Transverse colon (tissue), 4 donors: ENCODE measurements around the gene MTRF1.

Experiments used
- POLR2AphosphoS5 ChIP-seq, 3 donors: sonication (generic); formaldehyde crosslinking; IDR thresholded peaks; one replicate each; pipeline ENCODE4 v1.6.1; 2016; ENCODE audit warnings: antibody characterized with exemption in 3 of 3
- TF ChIP-seq, protein P1 (sequence below), 5 experiments: fragments of 200-600 bp in 3 of 5; fragments of 450-650 bp in 2 of 5; sonication (generic) in 3 of 5; IDR thresholded peaks; 1 replicate in 2 of 5; 2 replicates in 3 of 5; pipeline ENCODE4 v1.5.1; 2016 to 2017; ENCODE audit warnings: antibody characterized with exemption in 5 of 5, inconsistent platforms in 3 of 5, mild to moderate bottlenecking in 2 of 5, moderate library complexity in 1 of 5

DNA sequence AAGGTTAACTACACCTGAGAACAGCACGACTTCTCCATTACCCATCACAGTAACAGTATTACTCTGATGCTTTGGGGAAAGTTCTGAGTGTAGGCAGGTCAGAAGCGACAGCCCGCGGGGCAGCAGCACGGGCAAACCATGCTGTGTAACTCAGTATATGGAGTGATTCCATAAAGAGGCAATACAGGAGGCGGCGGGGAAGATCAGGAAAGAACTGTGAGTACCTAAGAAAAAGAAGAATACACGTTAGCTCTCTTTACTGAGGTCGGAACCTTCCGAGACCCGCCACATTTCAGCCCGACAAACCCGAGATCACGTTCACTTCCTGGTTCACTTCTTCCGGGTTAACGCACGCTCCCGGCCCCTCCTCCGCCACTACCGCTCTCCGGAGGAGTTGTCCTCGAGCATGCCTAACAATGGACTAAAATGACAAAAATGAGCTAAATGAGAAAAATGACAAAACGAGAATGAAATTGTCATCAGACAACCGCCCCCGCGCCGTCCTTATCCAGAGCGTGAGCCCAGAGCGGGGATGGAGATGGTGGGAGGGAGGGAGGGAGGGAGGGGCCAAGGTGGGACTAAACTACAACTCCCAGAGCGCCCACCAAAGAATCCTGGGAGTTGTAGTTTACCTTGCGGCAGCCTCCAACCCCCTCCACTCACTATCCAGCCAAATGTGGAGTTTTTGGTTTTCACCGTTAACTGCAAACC is at the start of gene MTRF1:
- TF ChIP-seq, protein P1, sequence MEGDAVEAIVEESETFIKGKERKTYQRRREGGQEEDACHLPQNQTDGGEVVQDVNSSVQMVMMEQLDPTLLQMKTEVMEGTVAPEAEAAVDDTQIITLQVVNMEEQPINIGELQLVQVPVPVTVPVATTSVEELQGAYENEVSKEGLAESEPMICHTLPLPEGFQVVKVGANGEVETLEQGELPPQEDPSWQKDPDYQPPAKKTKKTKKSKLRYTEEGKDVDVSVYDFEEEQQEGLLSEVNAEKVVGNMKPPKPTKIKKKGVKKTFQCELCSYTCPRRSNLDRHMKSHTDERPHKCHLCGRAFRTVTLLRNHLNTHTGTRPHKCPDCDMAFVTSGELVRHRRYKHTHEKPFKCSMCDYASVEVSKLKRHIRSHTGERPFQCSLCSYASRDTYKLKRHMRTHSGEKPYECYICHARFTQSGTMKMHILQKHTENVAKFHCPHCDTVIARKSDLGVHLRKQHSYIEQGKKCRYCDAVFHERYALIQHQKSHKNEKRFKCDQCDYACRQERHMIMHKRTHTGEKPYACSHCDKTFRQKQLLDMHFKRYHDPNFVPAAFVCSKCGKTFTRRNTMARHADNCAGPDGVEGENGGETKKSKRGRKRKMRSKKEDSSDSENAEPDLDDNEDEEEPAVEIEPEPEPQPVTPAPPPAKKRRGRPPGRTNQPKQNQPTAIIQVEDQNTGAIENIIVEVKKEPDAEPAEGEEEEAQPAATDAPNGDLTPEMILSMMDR (IDR thresholded peaks at IDR 0.05) = no peak
- peak in 2 of 3 donors; percentile 53 to 72 for TF ChIP-seq POLR2AphosphoS5 (IDR thresholded peaks at IDR 0.05)
